AG09319 (cell line): ENCODE measurements around the gene TRERF1.

Experiments
- DNase-seq: peaks from one replicate; pipeline ENCODE4 v3.0.0-alpha.2; 2010; ENCODE audit warnings: low read depth; ENCODE audit errors: extremely low read depth
- CTCF ChIP-seq: IDR thresholded peaks from 2 replicates; pipeline ENCODE4 v1.5.1; 2011; ENCODE audit warnings: low read depth, mild to moderate bottlenecking, inconsistent platforms, low read length, moderate library complexity

The TRERF1 gene

GRCh38 chr6:42239736-42240375 lies 211.9 kb downstream of the TRERF1 start:
- DNase-seq: no peak
- TF ChIP-seq CTCF: no peak

GRCh38 chr6:42239333-42239732 lies 212.4 kb downstream of the TRERF1 start:
- no peak for DNase-seq
- TF ChIP-seq CTCF: no peak

GRCh38 chr6:42237857-42238256 lies 213.9 kb downstream of the TRERF1 start:
- no peak for DNase-seq
- no peak for TF ChIP-seq CTCF

GRCh38 chr6:42236682-42237473 lies 214.8 kb downstream of the TRERF1 start:
- DNase-seq: no peak
- no peak for TF ChIP-seq CTCF

GRCh38 chr6:42236030-42236429 lies 215.7 kb downstream of the TRERF1 start:
- DNase-seq: no peak
- TF ChIP-seq CTCF: no peak

- TF ChIP-seq CTCF: no peak
- no peak for DNase-seq
These were observed 219.7 kb downstream of the TRERF1 start for GRCh38 chr6:42232035-42232434.
